Right lobe of liver (tissue), 6 donors: Measurements from ENCODE around the gene BBX. TPM values are rescaled to one million over a fixed set of nuclear protein-coding genes. Genes with fewer than 3 reads are reported as not detected.

Experiments
- ATAC-seq, 4 donors: fragments of 200-7000 bp; cut with Tn5 transposase; one replicate each; pipeline ENCODE4 v1.9.1; 2020; ENCODE audit warnings: mild to moderate bottlenecking in 4 of 4, moderate library complexity in 4 of 4
- DNase-seq, 3 donors: peaks; one replicate each; pipeline ENCODE4 v3.0.0-alpha.2; 2020
- H3K27ac ChIP-seq, 3 donors: fragments of 200-600 bp; one replicate each; pipeline ENCODE4 v1.8.0; 2022
- H3K27me3 ChIP-seq, 2 donors: fragments of 200-600 bp; one replicate each; pipeline ENCODE4 v1.8.0; 2022
- H3K36me3 ChIP-seq, 4 donors: fragments of 200-600 bp; sonication (generic) in 1 of 4; one replicate each; pipeline versions ENCODE4 v1.5.1 to v1.8.0; 2017 to 2022; ENCODE audit warnings: control low read depth in 1 of 4
- H3K4me1 ChIP-seq, 4 donors: fragments of 200-600 bp; sonication (generic) in 1 of 4; one replicate each; pipeline versions ENCODE4 v1.5.1 to v1.8.0; 2017 to 2022; ENCODE audit warnings: control low read depth in 1 of 4
- H3K4me3 ChIP-seq, 3 donors: fragments of 200-600 bp; one replicate each; pipeline ENCODE4 v1.8.0; 2022
- H3K9me3 ChIP-seq, 4 donors: fragments of 200-600 bp; sonication (generic) in 1 of 4; one replicate each; pipeline versions ENCODE4 v1.5.1 to v1.8.0; 2017 to 2022; ENCODE audit warnings: control low read depth in 1 of 4
- CTCF ChIP-seq, 4 donors: fragments of 200-600 bp in 3 of 4; fragments of 450-650 bp in 1 of 4; IDR thresholded peaks; one replicate each; pipeline versions ENCODE4 v1.5.1 to v1.8.0; 2016 to 2022; ENCODE audit warnings: antibody characterized with exemption in 4 of 4, mild to moderate bottlenecking in 2 of 4
- POLR2A ChIP-seq: fragments of 450-650 bp; IDR thresholded peaks from one replicate; pipeline ENCODE4 v1.6.1; 2017; ENCODE audit warnings: antibody characterized with exemption, mild to moderate bottlenecking
- WGBS: methylation state at CpG from one replicate; pipeline ENCODE4 v1.1.6; 2018; ENCODE audit warnings: low coverage, low lambda C conversion rate; ENCODE audit not compliant: insufficient coverage; ENCODE audit errors: missing lambda C conversion rate; 5-methylcytosine and 5-hydroxymethylcytosine counted together
- intact Hi-C, 2 donors: fragments of 100-400 bp; cut with DNase I; formaldehyde crosslinking; loops; one replicate each; pipeline versions ENCODE4 v1.11.2 to v1.14.1; 2022
- total RNA-seq, 6 experiments: library from RNA; depleted of rRNA in 2 of 6; stranded (reverse); fragments of >200 nt in 2 of 6; fragmentation: NEBNext Ultra II Directional in 3 of 6; extraction: Animal tissue kit (Norgen Biotek cat#: 25700) in 3 of 6; gene quantifications; one replicate each; pipeline versions ENCODE4 v1.1.0 to v1.2.4, GENCODE V29; 2016 to 2023
- donor health status: DM: no; HTN: yes; CAD: no.
- donor health status: DM: no; HTN: no; CAD: no.
- donor health status: DM: no; HTN: no; CAD: no.
- donor health status: DM: no; HTN: yes; CAD: no.
- donor health status: DM: no; HTN: yes; CAD: no.

BBX gene
- total RNA-seq, 6 experiments from 2014 or later: 15.0 to 22.4 (median 19.1) TPM

GRCh38 chr3:107588217-107588616 lies 65.5 kb downstream of the BBX start:
- H3K36me3 ChIP-seq: no peaks in the 10 kb centered on the region
- 50% methylated on average over 1 of the region's 1 CpG for WGBS
- no peaks in the 10 kb centered on the region for H3K9me3 ChIP-seq
- no peak for DNase-seq
- H3K4me1 ChIP-seq: no peaks in the 10 kb centered on the region
- H3K4me3 ChIP-seq: no peak overlapping the region
- no peak for TF ChIP-seq POLR2A
- no peak for TF ChIP-seq CTCF (IDR thresholded peaks at IDR 0.05)
- intact Hi-C loops: no loop called here
- ATAC-seq: peak in 1 of 4 donors; percentile 38
- no peaks in the 10 kb centered on the region for H3K27me3 ChIP-seq
- no peak overlapping the region for H3K27ac ChIP-seq

- H3K27me3 ChIP-seq: no peaks in the 10 kb centered on the region
- intact Hi-C loops: no loop called here
- no peak overlapping the region for H3K27ac ChIP-seq
- TF ChIP-seq CTCF (IDR thresholded peaks at IDR 0.05) (no peak), POLR2A (no peak)
- ATAC-seq (no peak), DNase-seq (no peak)
- H3K4me1 ChIP-seq: no peaks in the 10 kb centered on the region
- H3K9me3 ChIP-seq: no peaks in the 10 kb centered on the region
- 78% methylated on average over 1 of the region's 1 CpG for WGBS
- no peak overlapping the region for H3K4me3 ChIP-seq
- no peaks in the 10 kb centered on the region for H3K36me3 ChIP-seq
Measured at GRCh38 chr3:107589454-107589853, 66.7 kb downstream of the BBX start.

DNA sequence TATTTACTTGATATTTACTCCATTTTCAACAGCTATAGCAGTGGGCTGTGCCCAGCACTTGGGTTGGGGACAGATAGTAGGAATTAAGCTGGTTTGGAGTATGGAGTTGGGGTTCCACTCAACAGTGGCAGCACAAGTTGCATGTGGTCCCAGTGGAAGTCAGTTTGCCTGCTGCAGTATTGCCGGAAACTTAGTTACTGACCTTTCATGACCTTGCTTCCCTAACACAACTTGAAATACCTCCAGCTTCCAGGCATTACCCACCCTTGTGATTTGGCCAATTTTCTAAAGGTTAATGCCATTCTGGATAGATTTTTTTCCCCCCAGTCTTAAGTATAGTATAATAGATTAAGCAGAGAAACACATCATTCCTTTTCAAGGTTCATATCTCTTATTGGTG lies 68.0 kb downstream of the BBX start:
- intact Hi-C loops: no loop called here
- no CpG with 5 or more reads among the region's 1 CpG for WGBS
- no peak overlapping the region for H3K27ac ChIP-seq
- DNase-seq (no peak), ATAC-seq (no peak)
- no peaks in the 10 kb centered on the region for H3K9me3 ChIP-seq
- H3K4me1 ChIP-seq: no peaks in the 10 kb centered on the region
- TF ChIP-seq CTCF (IDR thresholded peaks at IDR 0.05) (no peak), POLR2A (no peak)
- no peaks in the 10 kb centered on the region for H3K36me3 ChIP-seq
- no peaks in the 10 kb centered on the region for H3K27me3 ChIP-seq
- H3K4me3 ChIP-seq: no peak overlapping the region

GRCh38 chr3:107592073-107592472 lies 69.3 kb downstream of the BBX start:
- Histone ChIP-seq H3K9me3 (no peaks in the 10 kb centered on the region), H3K27me3 (no peaks in the 10 kb centered on the region), H3K4me1 (no peaks in the 10 kb centered on the region), H3K27ac (no peak overlapping the region), H3K36me3 (no peaks in the 10 kb centered on the region), H3K4me3 (no peak overlapping the region)
- 100% methylated on average over 2 of the region's 5 CpGs for WGBS
- no peak for TF ChIP-seq POLR2A
- no peak for TF ChIP-seq CTCF (IDR thresholded peaks at IDR 0.05)
- intact Hi-C loops: no loop called here
- ATAC-seq (no peak), DNase-seq (no peak)

DNA sequence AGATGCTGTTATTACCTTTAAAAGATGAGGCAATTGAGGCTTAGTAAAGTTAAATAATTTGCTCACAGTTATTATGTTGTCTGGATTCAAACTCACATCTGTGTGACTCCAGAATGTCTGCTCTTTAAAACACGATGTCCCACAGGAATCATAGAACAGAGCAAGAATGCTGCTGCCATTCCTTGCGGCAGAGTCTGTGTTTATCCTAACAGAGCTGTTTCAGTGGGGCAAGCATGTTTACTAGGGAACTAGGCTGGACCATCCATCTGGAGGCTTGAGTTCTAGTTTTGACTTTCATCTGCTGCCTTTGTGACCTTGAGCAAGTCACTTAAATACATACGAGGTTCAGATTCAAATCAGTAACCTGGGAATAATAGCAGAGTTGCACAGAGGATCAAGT lies 72.1 kb downstream of the BBX start:
- Histone ChIP-seq H3K27ac (no peak overlapping the region), H3K9me3 (no peaks in the 10 kb centered on the region), H3K4me3 (no peak overlapping the region), H3K4me1 (peaks cover 0 to 8% (median 4%) of the 10 kb centered on the region in 4 donors), H3K36me3 (no peaks in the 10 kb centered on the region), H3K27me3 (no peaks in the 10 kb centered on the region)
- intact Hi-C loops: no loop called here
- DNase-seq (no peak), ATAC-seq (no peak)
- TF ChIP-seq CTCF (IDR thresholded peaks at IDR 0.05) (no peak), POLR2A (no peak)
- WGBS: 67% methylated on average over 3 of the region's 3 CpGs
